COLO829 (cell line): ENCODE data around the gene SPG21.

ENCODE experiments used
- DNase-seq: peaks from one replicate; pipeline ENCODE4 v3.0.0; 2012; ENCODE audit warnings: low spot score

SPG21 gene

DNA sequence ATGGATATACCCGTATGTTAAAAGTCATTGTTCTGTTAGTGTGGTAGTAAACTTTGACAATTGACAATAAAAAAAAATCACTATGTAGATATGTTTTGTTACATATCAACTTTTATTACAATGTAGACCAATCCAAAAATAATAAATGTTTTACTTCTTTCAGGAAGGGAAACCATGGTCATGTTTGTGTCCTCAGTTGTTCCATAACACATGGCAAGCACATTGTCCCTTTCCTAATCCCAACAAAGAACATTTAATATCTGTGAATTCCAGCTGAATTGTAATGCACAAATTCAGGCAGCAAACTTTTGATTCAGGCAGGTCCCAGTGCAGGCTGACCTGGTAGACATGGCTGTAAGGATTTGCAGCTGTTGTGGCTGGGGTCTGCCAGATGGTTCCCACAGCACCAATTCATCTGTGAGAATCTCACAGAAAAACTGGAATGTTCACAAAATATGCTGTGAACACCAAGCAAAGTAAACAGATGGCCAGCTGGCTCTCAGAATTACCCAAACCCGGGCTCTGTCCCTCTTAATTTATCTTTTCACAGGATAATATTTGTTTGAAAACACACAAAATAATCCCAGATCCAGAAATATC is 1.9 kb upstream of the SPG21 start:
- no peak for DNase-seq

DNA sequence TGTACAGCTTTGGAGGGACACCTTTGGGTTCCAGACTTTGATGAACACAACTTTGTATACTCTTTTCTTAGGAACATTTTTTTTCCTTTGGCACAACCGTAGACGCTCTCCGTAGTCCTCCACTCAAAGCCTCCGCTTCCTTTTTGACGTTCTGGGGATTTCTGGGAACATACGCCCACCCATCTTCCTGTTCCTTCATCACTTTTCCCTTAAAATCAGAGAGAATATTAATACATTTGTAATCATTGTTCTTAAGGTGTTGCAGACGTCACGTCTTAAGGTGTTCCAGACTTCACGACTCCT is 405 bp upstream of the SPG21 start:
- DNase-seq, result no peak

- DNase-seq, result no peak
These were observed 2.6 kb downstream of the SPG21 start for GRCh38 chr15:64987136-64987535.

DNA sequence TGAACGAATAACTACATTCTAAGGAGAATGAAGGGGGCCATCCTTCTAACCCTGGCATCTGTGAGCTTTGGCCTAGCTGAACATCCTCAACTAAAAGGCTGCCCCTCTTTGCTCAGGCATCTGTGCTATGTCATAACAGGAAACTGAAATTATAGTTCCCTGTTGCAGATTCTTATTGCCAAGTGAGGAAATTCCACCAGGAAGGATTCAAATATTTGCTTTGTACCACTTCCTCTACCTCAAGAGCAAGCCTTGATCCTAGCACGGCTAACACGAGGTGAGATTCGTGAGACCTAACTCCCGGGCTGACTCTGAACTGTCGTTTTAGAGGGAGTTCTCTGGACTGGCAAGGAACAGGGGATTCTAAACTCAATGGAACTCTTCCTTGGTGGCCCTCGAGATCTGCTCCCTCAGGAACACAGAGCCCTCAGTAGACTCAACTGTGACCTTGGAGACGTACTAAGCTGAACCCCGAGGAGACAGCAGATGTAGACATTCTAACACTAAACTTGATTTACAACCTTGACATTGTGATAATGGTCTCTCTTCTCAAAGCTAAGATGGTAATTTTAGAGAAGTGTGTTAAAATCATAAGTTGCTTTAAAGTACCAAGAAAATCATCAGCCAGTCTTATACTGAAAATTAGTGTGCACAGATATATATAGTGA is 4.2 kb downstream of the SPG21 start:
- no peak for DNase-seq

GRCh38 chr15:64982472-64982871 is 7.2 kb downstream of the SPG21 start:
- DNase-seq, result no peak

- no peak for DNase-seq
These were observed 7.8 kb downstream of the SPG21 start for GRCh38 chr15:64981812-64982431.

GRCh38 chr15:64979252-64979710 is 10.4 kb downstream of the SPG21 start:
- DNase-seq, result peak; percentile 26

GRCh38 chr15:64975390-64975789 is 14.3 kb downstream of the SPG21 start:
- DNase-seq, result no peak

DNA sequence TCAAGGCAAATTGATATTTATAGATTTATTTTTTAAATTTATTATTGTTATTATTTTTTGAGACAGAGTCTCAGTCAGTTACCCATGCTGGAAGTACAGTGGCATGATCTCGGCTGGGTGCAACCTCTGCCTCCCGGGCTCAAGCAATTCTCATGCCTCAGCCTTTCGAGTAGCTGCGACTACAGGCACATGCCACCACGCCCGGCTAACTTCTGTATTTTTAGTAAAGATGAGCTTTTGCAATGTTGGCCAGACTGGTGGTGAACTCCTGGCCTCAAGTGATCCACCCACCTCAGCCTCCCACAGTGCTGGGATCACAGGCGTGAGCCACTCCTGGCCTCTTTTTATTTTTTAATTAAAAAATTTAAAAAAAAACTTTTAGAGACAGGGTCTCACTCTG is 19.0 kb downstream of the SPG21 start:
- no peak for DNase-seq

- no peak for DNase-seq
These were observed 20.3 kb downstream of the SPG21 start for GRCh38 chr15:64969401-64969800.

GRCh38 chr15:64961013-64961412 is 28.7 kb downstream of the SPG21 start:
- no peak for DNase-seq

GRCh38 chr15:64960153-64960552 is 29.6 kb downstream of the SPG21 start:
- no peak for DNase-seq

DNA sequence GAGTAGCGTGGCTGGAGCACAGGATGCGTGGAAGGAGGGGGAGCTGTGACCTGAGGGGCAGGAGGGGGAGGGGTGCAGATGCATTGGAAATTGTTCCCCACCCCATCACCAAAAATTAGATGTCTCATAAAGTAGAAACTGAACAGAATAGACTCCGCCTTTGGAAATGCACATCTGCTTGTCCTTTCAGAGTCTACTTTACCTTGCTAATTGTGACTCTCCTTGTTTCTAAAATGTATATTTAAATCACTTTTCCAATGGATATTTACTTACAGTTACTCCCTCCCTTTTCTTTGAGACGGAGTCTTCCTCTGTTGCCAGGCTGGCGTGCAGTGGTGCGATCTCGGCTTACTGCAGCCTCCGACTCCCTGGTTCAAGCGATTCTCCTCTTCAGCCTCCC is 30.6 kb downstream of the SPG21 start:
- DNase-seq, result no peak

DNA sequence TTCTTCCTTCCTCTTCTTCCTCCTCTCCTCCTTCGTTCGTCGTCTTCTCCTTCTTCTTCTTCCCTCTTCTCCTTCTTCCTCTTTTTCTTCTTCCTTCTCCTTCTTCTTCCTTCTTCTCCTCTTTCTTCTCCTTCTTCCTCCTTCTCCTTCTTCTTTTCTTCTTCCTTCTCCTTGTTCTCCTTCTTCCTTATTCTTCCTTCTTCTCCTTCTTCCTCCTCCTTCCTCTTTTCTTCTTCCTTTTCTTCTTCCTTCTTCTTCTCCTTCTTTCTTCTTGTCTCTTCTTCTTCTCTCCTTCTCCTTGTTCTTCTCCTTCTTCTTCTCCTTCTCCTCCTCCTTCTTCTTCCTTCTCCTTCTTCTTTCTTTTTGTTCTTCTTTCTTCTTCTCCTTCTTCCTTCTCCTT is 35.3 kb downstream of the SPG21 start:
- DNase-seq, result no peak

- DNase-seq, result no peak
These were observed 37.8 kb downstream of the SPG21 start for GRCh38 chr15:64951777-64952418.

- no peak for DNase-seq
These were observed 38.8 kb downstream of the SPG21 start for GRCh38 chr15:64950888-64951287.

DNA sequence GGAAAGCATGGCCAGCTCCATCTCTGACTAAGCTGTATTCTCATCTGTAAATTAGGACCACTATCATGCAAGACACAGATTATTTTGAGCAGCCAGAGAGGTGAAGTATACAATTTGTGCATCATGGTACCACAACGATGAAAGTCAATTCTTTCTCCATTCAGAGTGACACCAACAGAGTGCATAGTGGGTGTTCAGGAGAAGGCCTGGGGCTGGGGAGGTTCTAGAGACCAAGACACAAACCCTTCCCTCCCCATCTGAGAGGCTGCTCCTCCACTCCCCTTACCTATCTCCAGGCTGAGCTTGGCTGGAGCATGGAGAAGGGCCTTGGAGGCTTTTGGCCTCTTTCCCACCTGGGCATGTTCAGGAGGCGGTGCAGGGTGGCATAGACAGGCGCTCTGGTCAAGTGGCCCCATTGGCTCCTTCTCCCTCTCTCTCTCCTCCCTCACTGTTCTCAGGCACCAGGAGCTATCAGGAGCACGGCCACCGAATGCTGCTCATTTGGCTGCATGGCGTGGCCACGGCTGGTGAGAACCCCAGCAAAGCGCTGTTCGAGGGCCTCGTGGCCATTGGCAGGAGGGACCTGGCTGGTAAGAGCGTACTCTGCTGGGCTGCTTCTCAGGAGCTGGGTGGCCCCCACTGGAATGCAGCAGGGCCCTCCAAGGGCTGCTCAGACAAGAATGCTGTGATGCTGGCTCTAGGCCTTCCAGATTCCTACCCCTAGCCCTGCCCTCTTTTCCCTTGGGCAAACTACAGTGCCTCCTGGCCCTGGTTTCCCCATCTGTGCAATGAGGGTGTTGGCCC is 40.1 kb downstream of the SPG21 start:
- DNase-seq, result no peak

- no peak for DNase-seq
These were observed 40.8 kb downstream of the SPG21 start for GRCh38 chr15:64948916-64949315.

- DNase-seq, result no peak
These were observed 42.5 kb downstream of the SPG21 start for GRCh38 chr15:64947211-64947610.

GRCh38 chr15:64944961-64945360 is 44.8 kb downstream of the SPG21 start:
- no peak for DNase-seq

DNA sequence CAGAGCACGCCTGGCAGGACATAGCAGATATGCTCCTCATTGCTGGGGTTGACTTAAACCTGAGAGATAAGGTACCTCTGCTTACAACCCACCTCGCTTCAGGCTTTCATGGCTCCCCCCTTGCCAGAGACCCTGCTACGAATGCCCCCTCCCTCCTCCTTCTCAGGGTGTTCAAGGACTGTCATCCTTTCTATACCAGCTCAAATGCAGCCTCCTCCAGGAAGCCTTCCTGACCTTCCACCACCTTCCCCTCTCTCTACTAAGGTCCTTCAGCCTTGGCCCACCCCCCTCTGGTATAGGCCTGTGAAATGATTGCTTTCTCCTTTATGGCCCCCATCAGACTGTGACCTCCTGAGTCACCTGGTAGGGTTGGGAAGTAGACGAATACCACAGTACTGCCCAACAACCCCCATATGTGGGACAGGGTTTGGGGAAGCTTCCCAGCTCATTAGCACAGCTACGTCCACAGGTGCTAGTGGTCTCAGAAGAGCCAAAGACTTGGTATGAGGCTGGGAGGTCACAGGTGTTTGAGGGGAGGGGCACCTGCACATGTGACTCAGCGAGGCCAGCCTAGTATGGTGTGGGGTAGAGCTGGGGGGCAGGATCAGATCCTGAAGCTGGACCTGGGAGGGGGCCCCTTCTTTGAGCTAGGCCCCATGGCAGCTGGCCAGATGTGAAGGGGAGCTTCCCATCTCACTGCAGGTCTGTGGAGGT is 46.0 kb downstream of the SPG21 start:
- DNase-seq, result no peak

- DNase-seq, result no peak
These were observed 47.4 kb downstream of the SPG21 start for GRCh38 chr15:64942356-64942755.
